K562 (cell line): Measurements from ENCODE around the gene NUP88. TPM values are rescaled to one million over a fixed set of nuclear protein-coding genes. Genes with fewer than 3 reads are reported as not detected.

Experiments
- ATAC-seq: fragments of 200-7000 bp; cut with Tn5 transposase; 3 replicates; pipeline ENCODE4 v1.9.1; 2020; ENCODE audit warnings: moderate library complexity
- BruUV-seq: library from RNA; stranded (reverse); fragments of 400-500 nt; replicated peaks from 2 replicates; lab custom pipeline; 2021; lab: Mats Ljungman, UMichigan
- CTCF ChIA-PET: fragments of 300-600 bp; formaldehyde crosslinking; extraction: SDS; loops from one replicate; lab custom pipeline; 2021; ENCODE audit warnings: low intra/inter-chr PET ratio; lab: Yijun Ruan, JAX
- POLR2A ChIA-PET: fragments of 300-600, 350-650 bp; sonication (Branson Sonifier 250); formaldehyde crosslinking; extraction: SDS; loops from one replicate; lab custom pipeline; 2021; ENCODE audit warnings: antibody characterized with exemption, inconsistent platforms; lab: Yijun Ruan, JAX
- DNase-seq, 4 experiments: peaks; one replicate each; pipeline versions ENCODE4 v3.0.0 to v3.0.0-alpha.2; 2011 to 2018; ENCODE audit warnings: low spot score in 3 of 4, mixed read lengths in 3 of 4; ENCODE audit errors: extremely low read depth in 1 of 4
- FAIRE-seq: peaks from 2 replicates; lab custom pipeline; 2011; peaks lifted over from hg19 to GRCh38; lab: Jason Lieb, UNC
- H2AFZ ChIP-seq: 2 replicates; pipeline ENCODE4 v1.6.0; 2011; ENCODE audit warnings: low read depth, low read length, control low read depth, inconsistent platforms
- H3K27ac ChIP-seq: fragments of 200-600 bp; 3 replicates; pipeline ENCODE4 v1.8.0; 2011; ENCODE audit warnings: low read depth, mild to moderate bottlenecking, control low read depth, inconsistent platforms, low read length, moderate library complexity, mixed read lengths; ENCODE audit errors: extremely low read depth
- H3K27me3 ChIP-seq, 2 experiments: fragments of 300-600 bp in 1 of 2; 2 replicates in 1 of 2; 3 replicates in 1 of 2; pipeline versions ENCODE4 v1.6.0 to v1.8.0; 2011; ENCODE audit warnings: inconsistent platforms in 2 of 2, low read length in 2 of 2, mild to moderate bottlenecking in 1 of 2, mixed read lengths in 1 of 2, moderate library complexity in 1 of 2; ENCODE audit not compliant: control insufficient read depth in 2 of 2, insufficient read depth in 2 of 2
- H3K36me3 ChIP-seq: fragments of 300-600 bp; 3 replicates; pipeline ENCODE4 v1.8.0; 2011; ENCODE audit warnings: mild to moderate bottlenecking, low read length, inconsistent platforms; ENCODE audit not compliant: control insufficient read depth, insufficient read depth
- H3K4me1 ChIP-seq, 2 experiments: fragments of 200-600 bp in 1 of 2; replicated peaks in 1 of 2; 2 replicates in 1 of 2; 3 replicates in 1 of 2; pipeline versions ENCODE4 v1.5.1 to v1.8.0; 2011; ENCODE audit warnings: inconsistent platforms in 2 of 2, low read length in 2 of 2, mild to moderate bottlenecking in 1 of 2, mixed read lengths in 1 of 2, moderate library complexity in 1 of 2; ENCODE audit not compliant: control insufficient read depth in 2 of 2, insufficient read depth in 2 of 2
- H3K4me2 ChIP-seq: 2 replicates; pipeline ENCODE4 v1.6.1; 2011; ENCODE audit warnings: low read length, control low read depth, inconsistent platforms, mixed read lengths; ENCODE audit not compliant: insufficient read depth
- H3K4me3 ChIP-seq: fragments of 200-600 bp; sonication (generic), shearing (Covaris generic); 2 replicates; pipeline ENCODE4 v1.5.1; 2016; ENCODE audit warnings: control low read depth, inconsistent platforms
- H3K79me2 ChIP-seq: fragments of 200-600 bp; 3 replicates; pipeline ENCODE4 v1.8.0; 2011; ENCODE audit warnings: low read length, inconsistent platforms; ENCODE audit not compliant: control insufficient read depth, insufficient read depth
- H3K9ac ChIP-seq, 2 experiments: 2 replicates each; pipeline versions ENCODE4 v1.6.0 to v1.6.1; 2011; ENCODE audit warnings: low read depth in 2 of 2, low read length in 2 of 2, control low read depth in 1 of 2, inconsistent platforms in 1 of 2, mild to moderate bottlenecking in 1 of 2, mixed read lengths in 1 of 2; ENCODE audit not compliant: insufficient read depth in 1 of 2
- H3K9me1 ChIP-seq: one replicate; pipeline ENCODE4 v1.6.0; 2011; ENCODE audit warnings: inconsistent platforms, mild to moderate bottlenecking, low read length, moderate library complexity; ENCODE audit not compliant: control insufficient read depth, insufficient read depth
- H3K9me3 ChIP-seq: replicated peaks from 2 replicates; pipeline ENCODE4 v1.5.1; 2011; ENCODE audit warnings: low read depth, low read length, inconsistent platforms; ENCODE audit not compliant: control insufficient read depth, insufficient read depth
- H4K20me1 ChIP-seq: replicated peaks from 2 replicates; pipeline ENCODE4 v1.6.1; 2011; ENCODE audit warnings: low read length, inconsistent platforms, mixed read lengths; ENCODE audit not compliant: control insufficient read depth, insufficient read depth
- ASH1L ChIP-seq: fragments of 450-650 bp; IDR thresholded peaks from 2 replicates; pipeline ENCODE4 v1.6.1; 2018; ENCODE audit warnings: borderline replicate concordance, mild to moderate bottlenecking, low read depth; ENCODE audit not compliant: partially characterized antibody
- U2AF1 ChIP-seq: fragments of 200-400 bp; formaldehyde crosslinking; optimal IDR thresholded peaks from 2 replicates; pipeline ENCODE3; 2017; ENCODE audit warnings: mild to moderate bottlenecking, low read depth, low read length, moderate library complexity
- WGBS: fragments of 100-300 bp; shearing (Covaris generic); methylation state at CpG from one replicate; pipeline ENCODE4 v1.1.6; 2016; ENCODE audit warnings: low coverage, mixed read lengths; ENCODE audit not compliant: insufficient coverage; ENCODE audit errors: missing lambda C conversion rate; 5-methylcytosine and 5-hydroxymethylcytosine counted together
- in situ Hi-C: fragments of 300-500 bp; cut with MboI; formaldehyde crosslinking; loops from 4 replicates; pipeline ENCODE4 v1.15.0; 2018; ENCODE audit warnings: inconsistent platforms, mixed read lengths
- intact Hi-C: fragments of 100-400 bp; cut with micrococcal nuclease; formaldehyde crosslinking; loops from 2 replicates; pipeline ENCODE4 v1.14.2; 2022
- polyA plus RNA-seq, 8 experiments: library from polyadenylated mRNA; depleted of rRNA in 4 of 8; stranded (reverse) in 5 of 8; unstranded in 3 of 8; fragments of >200 nt; fragmentation: Nextera tagmentation in 2 of 8; fragmentation: Illumina TruSeq in 1 of 8; extraction: Ambion mirVana in 2 of 8; extraction: Trizol in 1 of 8; gene quantifications; 2 replicates each; pipeline versions ENCODE4 v1.2.1 to v1.2.3, GENCODE V29; 2011 to 2014; ENCODE audit warnings: inconsistent platforms in 1 of 8, missing spikeins in 1 of 8
- total RNA-seq, 7 experiments: library from RNA; depleted of rRNA in 6 of 7; stranded (reverse); fragments of >200 nt in 6 of 7; fragmentation: Illumina TruSeq in 2 of 7; extraction: Trizol in 2 of 7; gene quantifications; 2 replicates each; pipeline versions ENCODE4 v1.2.1 to v1.2.3, GENCODE V29; 2011 to 2021; ENCODE audit warnings: low replicate concordance in 1 of 7
- TF ChIP-seq, protein P1 (sequence below): fragments of 200-600 bp; sonication (generic); IDR thresholded peaks from one replicate; pipeline ENCODE4 v1.6.1; 2012; ENCODE audit warnings: mild to moderate bottlenecking, low read depth, low read length, inconsistent platforms
- TF ChIP-seq, protein P2 (sequence below): IDR thresholded peaks from 2 replicates; pipeline ENCODE4 v1.6.1; 2016; ENCODE audit warnings: missing genetic modification characterization, missing compliant biosample characterization
- TF ChIP-seq, protein P3 (sequence below): fragments of 450-650 bp; IDR thresholded peaks from 2 replicates; pipeline ENCODE4 v1.6.1; 2018; ENCODE audit not compliant: partially characterized antibody

NUP88 gene
- total and polyA plus RNA-seq, 9 of the 15 experiments (the other 6 are each of a cell fraction or from before 2014, with no cell fraction given), result 59.9 to 160 (median 119) TPM

DNA sequence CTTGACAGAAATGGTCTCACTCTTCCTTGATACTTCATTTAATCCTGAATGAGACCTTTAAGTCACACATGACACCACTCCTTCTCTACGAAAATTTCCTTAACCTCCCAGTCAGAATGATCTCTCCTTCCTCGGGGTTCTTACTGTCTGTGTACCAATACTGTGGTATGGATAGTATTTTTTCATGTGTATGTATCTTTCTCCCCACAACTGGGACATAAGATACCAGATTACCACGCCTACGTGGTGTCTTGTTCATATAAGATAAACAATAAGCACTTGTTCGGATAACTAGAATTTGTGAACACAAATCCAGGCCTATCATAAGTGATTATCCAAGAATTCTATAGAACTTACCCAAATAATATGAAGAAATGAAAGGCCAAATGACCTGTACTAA lies 11.3 kb downstream of the NUP88 start:
- WGBS, result 78% methylated on average over 5 of the region's 5 CpGs
- H3K4me3 ChIP-seq, result no peak overlapping the region
- FAIRE-seq, result no peak
- no peaks in the 10 kb centered on the region for H4K20me1 ChIP-seq
- H3K4me1 ChIP-seq, result no peaks in the 10 kb centered on the region
- ChIA-PET CTCF (no interaction called here), POLR2A (interaction anchor here (1.2 kb wide), 1 partner anchor 11 kb away, joined by 5 read pairs; the partner anchor contains the start of genes NUP88 and RPAIN)
- H2AFZ ChIP-seq, result no peak overlapping the region
- peaks cover 91% of the 10 kb centered on the region for H3K36me3 ChIP-seq
- H3K9me3 ChIP-seq, result no peaks in the 10 kb centered on the region
- no peaks in the 10 kb centered on the region for H3K27me3 ChIP-seq
- intact Hi-C loops, result no loop called here
- H3K27ac ChIP-seq, result no peak overlapping the region
- H3K9ac ChIP-seq, result no peak overlapping the region
- BruUV-seq, result no TSS peak
- H3K4me2 ChIP-seq, result no peak overlapping the region
- no peaks in the 10 kb centered on the region for H3K9me1 ChIP-seq
- ATAC-seq, result no peak
- in situ Hi-C loops, result no loop called here
- peaks cover 8% of the 10 kb centered on the region for H3K79me2 ChIP-seq
- DNase-seq, result no peak
- TF ChIP-seq ASH1L, result no peak
- no peak for TF ChIP-seq U2AF1
- TF ChIP-seq, protein P1, sequence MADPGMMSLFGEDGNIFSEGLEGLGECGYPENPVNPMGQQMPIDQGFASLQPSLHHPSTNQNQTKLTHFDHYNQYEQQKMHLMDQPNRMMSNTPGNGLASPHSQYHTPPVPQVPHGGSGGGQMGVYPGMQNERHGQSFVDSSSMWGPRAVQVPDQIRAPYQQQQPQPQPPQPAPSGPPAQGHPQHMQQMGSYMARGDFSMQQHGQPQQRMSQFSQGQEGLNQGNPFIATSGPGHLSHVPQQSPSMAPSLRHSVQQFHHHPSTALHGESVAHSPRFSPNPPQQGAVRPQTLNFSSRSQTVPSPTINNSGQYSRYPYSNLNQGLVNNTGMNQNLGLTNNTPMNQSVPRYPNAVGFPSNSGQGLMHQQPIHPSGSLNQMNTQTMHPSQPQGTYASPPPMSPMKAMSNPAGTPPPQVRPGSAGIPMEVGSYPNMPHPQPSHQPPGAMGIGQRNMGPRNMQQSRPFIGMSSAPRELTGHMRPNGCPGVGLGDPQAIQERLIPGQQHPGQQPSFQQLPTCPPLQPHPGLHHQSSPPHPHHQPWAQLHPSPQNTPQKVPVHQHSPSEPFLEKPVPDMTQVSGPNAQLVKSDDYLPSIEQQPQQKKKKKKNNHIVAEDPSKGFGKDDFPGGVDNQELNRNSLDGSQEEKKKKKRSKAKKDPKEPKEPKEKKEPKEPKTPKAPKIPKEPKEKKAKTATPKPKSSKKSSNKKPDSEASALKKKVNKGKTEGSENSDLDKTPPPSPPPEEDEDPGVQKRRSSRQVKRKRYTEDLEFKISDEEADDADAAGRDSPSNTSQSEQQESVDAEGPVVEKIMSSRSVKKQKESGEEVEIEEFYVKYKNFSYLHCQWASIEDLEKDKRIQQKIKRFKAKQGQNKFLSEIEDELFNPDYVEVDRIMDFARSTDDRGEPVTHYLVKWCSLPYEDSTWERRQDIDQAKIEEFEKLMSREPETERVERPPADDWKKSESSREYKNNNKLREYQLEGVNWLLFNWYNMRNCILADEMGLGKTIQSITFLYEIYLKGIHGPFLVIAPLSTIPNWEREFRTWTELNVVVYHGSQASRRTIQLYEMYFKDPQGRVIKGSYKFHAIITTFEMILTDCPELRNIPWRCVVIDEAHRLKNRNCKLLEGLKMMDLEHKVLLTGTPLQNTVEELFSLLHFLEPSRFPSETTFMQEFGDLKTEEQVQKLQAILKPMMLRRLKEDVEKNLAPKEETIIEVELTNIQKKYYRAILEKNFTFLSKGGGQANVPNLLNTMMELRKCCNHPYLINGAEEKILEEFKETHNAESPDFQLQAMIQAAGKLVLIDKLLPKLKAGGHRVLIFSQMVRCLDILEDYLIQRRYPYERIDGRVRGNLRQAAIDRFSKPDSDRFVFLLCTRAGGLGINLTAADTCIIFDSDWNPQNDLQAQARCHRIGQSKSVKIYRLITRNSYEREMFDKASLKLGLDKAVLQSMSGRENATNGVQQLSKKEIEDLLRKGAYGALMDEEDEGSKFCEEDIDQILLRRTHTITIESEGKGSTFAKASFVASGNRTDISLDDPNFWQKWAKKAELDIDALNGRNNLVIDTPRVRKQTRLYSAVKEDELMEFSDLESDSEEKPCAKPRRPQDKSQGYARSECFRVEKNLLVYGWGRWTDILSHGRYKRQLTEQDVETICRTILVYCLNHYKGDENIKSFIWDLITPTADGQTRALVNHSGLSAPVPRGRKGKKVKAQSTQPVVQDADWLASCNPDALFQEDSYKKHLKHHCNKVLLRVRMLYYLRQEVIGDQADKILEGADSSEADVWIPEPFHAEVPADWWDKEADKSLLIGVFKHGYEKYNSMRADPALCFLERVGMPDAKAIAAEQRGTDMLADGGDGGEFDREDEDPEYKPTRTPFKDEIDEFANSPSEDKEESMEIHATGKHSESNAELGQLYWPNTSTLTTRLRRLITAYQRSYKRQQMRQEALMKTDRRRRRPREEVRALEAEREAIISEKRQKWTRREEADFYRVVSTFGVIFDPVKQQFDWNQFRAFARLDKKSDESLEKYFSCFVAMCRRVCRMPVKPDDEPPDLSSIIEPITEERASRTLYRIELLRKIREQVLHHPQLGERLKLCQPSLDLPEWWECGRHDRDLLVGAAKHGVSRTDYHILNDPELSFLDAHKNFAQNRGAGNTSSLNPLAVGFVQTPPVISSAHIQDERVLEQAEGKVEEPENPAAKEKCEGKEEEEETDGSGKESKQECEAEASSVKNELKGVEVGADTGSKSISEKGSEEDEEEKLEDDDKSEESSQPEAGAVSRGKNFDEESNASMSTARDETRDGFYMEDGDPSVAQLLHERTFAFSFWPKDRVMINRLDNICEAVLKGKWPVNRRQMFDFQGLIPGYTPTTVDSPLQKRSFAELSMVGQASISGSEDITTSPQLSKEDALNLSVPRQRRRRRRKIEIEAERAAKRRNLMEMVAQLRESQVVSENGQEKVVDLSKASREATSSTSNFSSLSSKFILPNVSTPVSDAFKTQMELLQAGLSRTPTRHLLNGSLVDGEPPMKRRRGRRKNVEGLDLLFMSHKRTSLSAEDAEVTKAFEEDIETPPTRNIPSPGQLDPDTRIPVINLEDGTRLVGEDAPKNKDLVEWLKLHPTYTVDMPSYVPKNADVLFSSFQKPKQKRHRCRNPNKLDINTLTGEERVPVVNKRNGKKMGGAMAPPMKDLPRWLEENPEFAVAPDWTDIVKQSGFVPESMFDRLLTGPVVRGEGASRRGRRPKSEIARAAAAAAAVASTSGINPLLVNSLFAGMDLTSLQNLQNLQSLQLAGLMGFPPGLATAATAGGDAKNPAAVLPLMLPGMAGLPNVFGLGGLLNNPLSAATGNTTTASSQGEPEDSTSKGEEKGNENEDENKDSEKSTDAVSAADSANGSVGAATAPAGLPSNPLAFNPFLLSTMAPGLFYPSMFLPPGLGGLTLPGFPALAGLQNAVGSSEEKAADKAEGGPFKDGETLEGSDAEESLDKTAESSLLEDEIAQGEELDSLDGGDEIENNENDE, result no peak
- TF ChIP-seq, protein P2, sequence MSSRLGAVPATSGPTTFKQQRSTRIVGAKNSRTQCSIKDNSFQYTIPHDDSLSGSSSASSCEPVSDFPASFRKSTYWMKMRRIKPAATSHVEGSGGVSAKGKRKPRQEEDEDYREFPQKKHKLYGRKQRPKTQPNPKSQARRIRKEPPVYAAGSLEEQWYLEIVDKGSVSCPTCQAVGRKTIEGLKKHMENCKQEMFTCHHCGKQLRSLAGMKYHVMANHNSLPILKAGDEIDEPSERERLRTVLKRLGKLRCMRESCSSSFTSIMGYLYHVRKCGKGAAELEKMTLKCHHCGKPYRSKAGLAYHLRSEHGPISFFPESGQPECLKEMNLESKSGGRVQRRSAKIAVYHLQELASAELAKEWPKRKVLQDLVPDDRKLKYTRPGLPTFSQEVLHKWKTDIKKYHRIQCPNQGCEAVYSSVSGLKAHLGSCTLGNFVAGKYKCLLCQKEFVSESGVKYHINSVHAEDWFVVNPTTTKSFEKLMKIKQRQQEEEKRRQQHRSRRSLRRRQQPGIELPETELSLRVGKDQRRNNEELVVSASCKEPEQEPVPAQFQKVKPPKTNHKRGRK, result no peak
- TF ChIP-seq, protein P3, sequence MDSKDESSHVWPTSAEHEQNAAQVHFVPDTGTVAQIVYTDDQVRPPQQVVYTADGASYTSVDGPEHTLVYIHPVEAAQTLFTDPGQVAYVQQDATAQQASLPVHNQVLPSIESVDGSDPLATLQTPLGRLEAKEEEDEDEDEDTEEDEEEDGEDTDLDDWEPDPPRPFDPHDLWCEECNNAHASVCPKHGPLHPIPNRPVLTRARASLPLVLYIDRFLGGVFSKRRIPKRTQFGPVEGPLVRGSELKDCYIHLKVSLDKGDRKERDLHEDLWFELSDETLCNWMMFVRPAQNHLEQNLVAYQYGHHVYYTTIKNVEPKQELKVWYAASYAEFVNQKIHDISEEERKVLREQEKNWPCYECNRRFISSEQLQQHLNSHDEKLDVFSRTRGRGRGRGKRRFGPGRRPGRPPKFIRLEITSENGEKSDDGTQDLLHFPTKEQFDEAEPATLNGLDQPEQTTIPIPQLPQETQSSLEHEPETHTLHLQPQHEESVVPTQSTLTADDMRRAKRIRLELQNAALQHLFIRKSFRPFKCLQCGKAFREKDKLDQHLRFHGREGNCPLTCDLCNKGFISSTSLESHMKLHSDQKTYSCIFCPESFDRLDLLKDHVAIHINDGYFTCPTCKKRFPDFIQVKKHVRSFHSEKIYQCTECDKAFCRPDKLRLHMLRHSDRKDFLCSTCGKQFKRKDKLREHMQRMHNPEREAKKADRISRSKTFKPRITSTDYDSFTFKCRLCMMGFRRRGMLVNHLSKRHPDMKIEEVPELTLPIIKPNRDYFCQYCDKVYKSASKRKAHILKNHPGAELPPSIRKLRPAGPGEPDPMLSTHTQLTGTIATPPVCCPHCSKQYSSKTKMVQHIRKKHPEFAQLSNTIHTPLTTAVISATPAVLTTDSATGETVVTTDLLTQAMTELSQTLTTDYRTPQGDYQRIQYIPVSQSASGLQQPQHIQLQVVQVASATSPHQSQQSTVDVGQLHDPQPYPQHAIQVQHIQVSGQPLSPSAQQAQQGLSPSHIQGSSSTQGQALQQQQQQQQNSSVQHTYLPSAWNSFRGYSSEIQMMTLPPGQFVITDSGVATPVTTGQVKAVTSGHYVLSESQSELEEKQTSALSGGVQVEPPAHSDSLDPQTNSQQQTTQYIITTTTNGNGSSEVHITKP, result no peak
